GM23248 (cell line): ENCODE results near the gene ZNF462.

Source experiments
- EZH2 ChIP-seq: fragments of 200-600 bp; sonication (generic); IDR thresholded peaks from 2 replicates; pipeline ENCODE4 v1.6.1; 2018; ENCODE audit warnings: antibody characterized with exemption, mild to moderate bottlenecking; ENCODE audit not compliant: insufficient read depth, poor library complexity, severe bottlenecking
- EZH2phosphoT487 ChIP-seq: fragments of 200-600 bp; sonication (generic); IDR thresholded peaks from 2 replicates; pipeline ENCODE4 v1.6.1; 2018; ENCODE audit warnings: antibody characterized with exemption, moderate library complexity, mild to moderate bottlenecking, low read depth; ENCODE audit not compliant: insufficient read depth

DNA sequence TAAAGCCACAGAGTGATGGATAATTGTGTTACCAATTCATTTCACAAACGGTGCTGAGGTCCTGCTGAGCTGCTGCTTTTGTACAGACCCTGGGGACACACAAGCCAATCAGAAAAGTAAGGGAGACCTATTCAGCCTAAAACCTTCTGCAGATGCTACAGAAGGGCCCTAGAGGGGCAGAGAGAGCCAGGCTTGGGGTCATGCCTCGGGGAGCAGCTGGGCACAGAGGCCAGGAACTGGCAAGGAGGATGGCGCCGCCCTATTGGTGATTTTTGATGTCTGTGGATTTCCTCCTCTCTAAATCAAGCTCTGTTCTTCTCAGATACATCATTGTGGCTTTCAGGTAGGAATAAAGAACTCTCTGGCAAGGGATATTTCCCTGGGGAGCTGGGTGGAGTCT, 181.9 kb downstream of the ZNF462 start:
- no peak for TF ChIP-seq EZH2
- TF ChIP-seq EZH2phosphoT487: no peak
